Mesendoderm (in vitro differentiated cells): ENCODE data around the gene EBF3.

ENCODE experiments used
- DNase-seq: peaks from one replicate; pipeline ENCODE4 v3.0.0; 2013
- H2AK5ac ChIP-seq: 2 replicates; pipeline ENCODE4 v1.6.1; 2013; ENCODE audit warnings: low read length, inconsistent platforms
- H2BK120ac ChIP-seq: 2 replicates; pipeline ENCODE4 v1.6.1; 2013; ENCODE audit warnings: low read depth, mild to moderate bottlenecking, low read length, moderate library complexity, mixed read lengths
- H2BK15ac ChIP-seq: replicated peaks from 2 replicates; pipeline ENCODE4 v1.6.1; 2013; ENCODE audit warnings: low read depth, mild to moderate bottlenecking, moderate library complexity
- H2BK5ac ChIP-seq: 2 replicates; pipeline ENCODE4 v1.6.1; 2013; ENCODE audit warnings: low read length, inconsistent platforms
- H3K18ac ChIP-seq: 2 replicates; pipeline ENCODE4 v1.6.1; 2013; ENCODE audit warnings: mild to moderate bottlenecking, low read length, mixed read lengths
- H3K23ac ChIP-seq: one replicate; pipeline ENCODE4 v1.6.1; 2013; ENCODE audit warnings: low read length
- H3K27ac ChIP-seq: 2 replicates; pipeline ENCODE4 v1.5.1; 2013; ENCODE audit warnings: low read depth, mild to moderate bottlenecking, inconsistent platforms, low read length, moderate library complexity
- H3K27me3 ChIP-seq: 2 replicates; pipeline ENCODE4 v1.6.1; 2013; ENCODE audit warnings: low read length, control low read depth, mild to moderate bottlenecking, inconsistent platforms; ENCODE audit not compliant: insufficient read depth, poor library complexity
- H3K36me3 ChIP-seq: 2 replicates; pipeline ENCODE4 v1.6.1; 2013; ENCODE audit warnings: low read length, inconsistent platforms; ENCODE audit not compliant: control insufficient read depth, insufficient read depth
- H3K4ac ChIP-seq: one replicate; pipeline ENCODE4 v1.6.1; 2013; ENCODE audit warnings: low read depth, mild to moderate bottlenecking, low read length, moderate library complexity
- H3K4me1 ChIP-seq: 2 replicates; pipeline ENCODE4 v1.6.1; 2013; ENCODE audit warnings: low read depth, low read length, inconsistent platforms; ENCODE audit not compliant: control insufficient read depth
- H3K4me2 ChIP-seq: 2 replicates; pipeline ENCODE4 v1.6.1; 2013; ENCODE audit warnings: low read length
- H3K4me3 ChIP-seq: 2 replicates; pipeline ENCODE4 v1.5.1; 2013; ENCODE audit warnings: mild to moderate bottlenecking, low read length
- H3K56ac ChIP-seq: one replicate; pipeline ENCODE4 v1.6.1; 2013; ENCODE audit warnings: low read length
- H3K79me1 ChIP-seq: 2 replicates; pipeline ENCODE4 v1.6.1; 2013; ENCODE audit warnings: low read length, inconsistent platforms
- H3K79me2 ChIP-seq: 2 replicates; pipeline ENCODE4 v1.6.1; 2013; ENCODE audit warnings: mild to moderate bottlenecking, low read length; ENCODE audit not compliant: control insufficient read depth, insufficient read depth
- H3K9ac ChIP-seq: 2 replicates; pipeline ENCODE4 v1.6.1; 2013; ENCODE audit warnings: low read length, inconsistent platforms
- H4K5ac ChIP-seq: one replicate; pipeline ENCODE4 v1.6.1; 2013; ENCODE audit warnings: low read length
- H4K8ac ChIP-seq: one replicate; pipeline ENCODE4 v1.6.1; 2013; ENCODE audit warnings: low read depth, mild to moderate bottlenecking, control low read depth, low read length, moderate library complexity
- WGBS: extraction: QIAGEN DNeasy Blood & Tissue Kit; methylation state at CpG from one replicate; pipeline ENCODE4 v1.1.7; 2013; ENCODE audit warnings: low lambda C conversion rate, missing lambda C conversion rate; ENCODE audit not compliant: insufficient coverage; ENCODE audit errors: extremely low coverage; 5-methylcytosine and 5-hydroxymethylcytosine counted together

Gene EBF3

DNA sequence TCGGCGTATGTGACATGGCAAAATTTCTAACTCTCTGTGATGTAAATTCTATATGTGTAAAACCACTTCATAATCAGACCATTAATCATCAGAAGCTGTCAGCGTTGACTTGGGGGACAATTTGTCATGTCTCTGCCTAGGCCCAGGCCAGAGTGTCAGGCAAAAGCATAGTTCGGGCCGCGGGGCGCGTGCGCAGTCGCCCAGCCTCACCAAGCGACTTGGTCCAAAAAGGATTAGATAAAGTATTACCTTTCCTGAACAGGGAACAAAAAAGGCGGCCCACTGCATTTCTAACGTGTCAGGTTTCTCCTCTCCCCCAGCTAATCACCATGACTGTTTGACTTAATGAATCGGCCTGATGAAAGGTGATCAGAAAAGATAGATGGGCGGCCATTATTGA is 114.2 kb downstream of the EBF3 start:
- Histone ChIP-seq H3K27me3 (no peaks in the 10 kb centered on the region), H3K36me3 (no peaks in the 10 kb centered on the region), H3K79me1 (no peaks in the 10 kb centered on the region), H3K79me2 (no peaks in the 10 kb centered on the region), H2BK120ac (no peak overlapping the region), H4K5ac (no peak overlapping the region), H3K23ac (no peak overlapping the region), H2AK5ac (no peak overlapping the region), H3K27ac (no peak overlapping the region), H3K9ac (no peak overlapping the region), H4K8ac (no peak overlapping the region), H3K4me3 (no peak overlapping the region), H3K18ac (no peak overlapping the region), H3K56ac (no peak overlapping the region), H2BK15ac (no peak overlapping the region), H3K4me2 (no peak overlapping the region), H3K4me1 (peaks cover 3% of the 10 kb centered on the region), H2BK5ac (no peak overlapping the region), H3K4ac (no peak overlapping the region)
- DNase-seq, result no peak
- WGBS, result no CpG with 5 or more reads among the region's 15 CpGs

DNA sequence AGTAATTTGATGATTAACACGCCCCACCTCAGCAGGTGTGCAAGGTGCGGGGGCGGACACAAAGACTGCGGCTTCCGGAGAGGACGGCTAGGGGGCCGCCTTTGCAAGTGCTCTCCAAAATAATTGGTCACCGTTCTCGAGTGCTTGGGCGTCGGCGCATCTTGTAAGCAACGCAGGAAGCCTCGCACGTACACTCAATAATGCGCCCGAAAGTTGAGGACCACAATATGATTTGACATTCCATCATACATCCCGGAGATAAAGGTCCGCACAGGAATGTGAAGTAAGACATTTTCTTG is 114.7 kb downstream of the EBF3 start:
- DNase-seq, result no peak
- Histone ChIP-seq H3K4ac (no peak overlapping the region), H3K23ac (no peak overlapping the region), H3K4me1 (peaks cover 3% of the 10 kb centered on the region), H3K79me2 (no peaks in the 10 kb centered on the region), H3K4me3 (no peak overlapping the region), H4K5ac (no peak overlapping the region), H4K8ac (no peak overlapping the region), H2BK15ac (no peak overlapping the region), H2BK5ac (no peak overlapping the region), H3K27ac (no peak overlapping the region), H3K27me3 (no peaks in the 10 kb centered on the region), H3K79me1 (no peaks in the 10 kb centered on the region), H3K18ac (no peak overlapping the region), H3K56ac (no peak overlapping the region), H3K36me3 (no peaks in the 10 kb centered on the region), H3K9ac (no peak overlapping the region), H2BK120ac (no peak overlapping the region), H3K4me2 (no peak overlapping the region), H2AK5ac (no peak overlapping the region)
- WGBS, result no CpG with 5 or more reads among the region's 19 CpGs

DNA sequence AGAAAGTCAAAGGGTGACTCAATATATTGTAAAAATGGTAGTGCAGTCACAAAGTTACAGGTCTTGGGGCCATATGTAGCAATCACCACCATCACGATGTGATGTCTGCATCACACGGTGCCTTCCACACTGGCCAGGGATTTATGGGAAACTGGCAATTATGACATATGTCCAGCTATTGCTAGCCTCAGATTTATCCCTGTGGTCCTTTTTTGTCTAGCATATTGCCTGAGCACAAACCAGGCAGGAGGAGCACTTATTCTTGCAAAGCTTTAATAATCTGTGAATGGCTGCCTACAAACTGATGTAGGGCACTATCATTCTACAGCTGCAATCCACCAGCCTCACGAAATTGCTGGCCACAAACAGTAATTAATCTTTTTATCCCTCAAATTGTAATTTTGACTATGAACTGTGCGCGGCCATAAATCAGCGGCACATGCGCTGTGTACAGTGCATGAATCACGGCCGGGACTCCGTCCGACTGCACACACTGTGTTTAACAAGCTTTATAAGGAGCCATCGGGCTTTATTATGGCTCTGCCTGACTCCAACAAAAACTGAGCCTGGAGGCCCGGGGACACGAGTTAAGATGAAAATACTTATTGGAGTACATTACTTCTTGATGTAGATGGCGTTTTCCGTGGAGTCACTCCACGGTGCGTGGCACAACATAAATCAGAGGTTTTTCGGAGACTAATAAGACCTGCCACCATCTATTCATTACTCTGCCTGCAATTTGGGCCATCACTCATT is 115.2 kb downstream of the EBF3 start:
- Histone ChIP-seq H2AK5ac (no peak overlapping the region), H3K23ac (no peak overlapping the region), H3K4me3 (no peak overlapping the region), H2BK5ac (no peak overlapping the region), H4K5ac (no peak overlapping the region), H4K8ac (no peak overlapping the region), H3K4me2 (no peak overlapping the region), H3K36me3 (no peaks in the 10 kb centered on the region), H3K4me1 (peaks cover 3% of the 10 kb centered on the region), H2BK15ac (no peak overlapping the region), H3K9ac (no peak overlapping the region), H2BK120ac (no peak overlapping the region), H3K79me2 (no peaks in the 10 kb centered on the region), H3K18ac (no peak overlapping the region), H3K79me1 (no peaks in the 10 kb centered on the region), H3K27ac (no peak overlapping the region), H3K56ac (no peak overlapping the region), H3K27me3 (no peaks in the 10 kb centered on the region), H3K4ac (no peak overlapping the region)
- DNase-seq, result no peak
- no CpG with 5 or more reads among the region's 19 CpGs for WGBS

DNA sequence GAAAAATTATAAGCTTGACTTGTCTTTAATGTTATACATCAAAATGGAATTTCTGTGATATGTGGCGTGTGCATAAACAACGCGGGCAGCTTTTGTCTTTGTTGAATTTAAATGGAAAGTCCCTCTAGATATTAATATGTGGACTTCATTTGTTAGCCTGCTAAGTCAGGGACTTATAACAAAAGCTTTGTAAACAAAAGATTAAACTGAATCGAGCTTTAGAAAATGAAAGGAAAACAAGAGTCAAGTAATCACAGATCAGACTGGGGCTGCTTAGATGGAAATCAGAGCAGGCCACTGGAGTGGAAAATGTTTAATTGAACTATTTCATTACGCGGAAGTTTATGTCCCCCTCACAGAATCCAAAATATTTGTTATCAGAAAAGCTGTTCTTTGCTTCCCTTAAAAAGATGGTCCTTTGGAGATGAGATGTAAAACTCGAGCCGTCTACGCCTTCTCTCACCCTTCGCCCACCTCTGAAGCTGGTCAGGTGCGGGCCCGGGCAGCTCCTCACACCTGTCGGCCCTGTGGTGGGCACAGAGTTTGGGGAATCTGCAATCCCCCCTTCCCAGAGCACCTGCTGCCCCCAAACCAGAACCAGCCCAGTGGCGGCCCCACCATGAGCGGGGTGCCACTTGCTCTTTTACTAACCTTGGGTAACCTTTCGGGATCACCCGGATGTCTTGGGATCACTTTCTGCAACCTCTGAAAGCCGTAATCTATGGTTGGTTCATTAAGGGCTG is 116.2 kb downstream of the EBF3 start:
- H3K27me3 ChIP-seq, result no peaks in the 10 kb centered on the region
- no peak overlapping the region for H2AK5ac ChIP-seq
- no peaks in the 10 kb centered on the region for H3K36me3 ChIP-seq
- H3K79me2 ChIP-seq, result no peaks in the 10 kb centered on the region
- no peak overlapping the region for H3K27ac ChIP-seq
- H3K9ac ChIP-seq, result no peak overlapping the region
- H2BK120ac ChIP-seq, result no peak overlapping the region
- no peak overlapping the region for H3K4me3 ChIP-seq
- DNase-seq, result no peak
- H3K56ac ChIP-seq, result no peak overlapping the region
- no peak overlapping the region for H3K4me2 ChIP-seq
- no peak overlapping the region for H2BK15ac ChIP-seq
- no peak overlapping the region for H3K4ac ChIP-seq
- no peak overlapping the region for H4K5ac ChIP-seq
- no peak overlapping the region for H3K18ac ChIP-seq
- H2BK5ac ChIP-seq, result no peak overlapping the region
- no peak overlapping the region for H4K8ac ChIP-seq
- no CpG with 5 or more reads among the region's 18 CpGs for WGBS
- H3K4me1 ChIP-seq, result peaks cover 3% of the 10 kb centered on the region
- H3K79me1 ChIP-seq, result no peaks in the 10 kb centered on the region
- H3K23ac ChIP-seq, result no peak overlapping the region

DNA sequence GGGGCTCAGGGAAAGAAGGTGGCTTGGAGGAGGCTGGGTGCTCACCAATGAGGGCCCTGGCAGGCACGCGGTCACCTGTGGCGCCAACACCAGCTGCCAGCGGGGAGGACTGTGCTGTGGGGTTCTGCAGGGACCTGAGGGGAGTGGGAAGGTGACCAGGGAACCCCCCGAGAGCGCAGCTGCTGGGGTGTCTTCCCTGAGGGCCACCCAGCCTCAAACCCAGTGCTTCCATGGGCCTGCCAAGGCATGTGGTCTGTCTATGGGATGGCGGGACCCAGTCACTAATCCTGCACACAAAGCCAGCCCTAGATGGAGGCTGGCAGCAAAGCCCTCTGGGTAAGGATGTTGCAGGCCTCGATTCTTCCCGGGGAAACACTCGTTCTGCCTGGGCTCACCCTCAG is 117.1 kb downstream of the EBF3 start:
- Histone ChIP-seq H3K79me2 (no peaks in the 10 kb centered on the region), H3K18ac (no peak overlapping the region), H3K56ac (no peak overlapping the region), H4K5ac (no peak overlapping the region), H3K36me3 (no peaks in the 10 kb centered on the region), H3K4ac (no peak overlapping the region), H3K4me3 (no peak overlapping the region), H3K23ac (no peak overlapping the region), H2BK5ac (no peak overlapping the region), H3K27ac (no peak overlapping the region), H4K8ac (no peak overlapping the region), H3K4me2 (no peak overlapping the region), H3K4me1 (peaks cover 3% of the 10 kb centered on the region), H3K79me1 (no peaks in the 10 kb centered on the region), H3K27me3 (no peaks in the 10 kb centered on the region), H2AK5ac (no peak overlapping the region), H2BK15ac (no peak overlapping the region), H2BK120ac (no peak overlapping the region), H3K9ac (no peak overlapping the region)
- no peak for DNase-seq
- no CpG with 5 or more reads among the region's 10 CpGs for WGBS
